Neural cell (in vitro differentiated cells): ENCODE data around the gene CSMD2. TPM values are rescaled to one million over a fixed set of nuclear protein-coding genes. Genes with fewer than 3 reads are reported as not detected.
A peak's percentile ranks its signal among the peaks of the same experiment; 100 is the strongest.

Experiments used
- H2AFZ ChIP-seq: fragments of 200-600, 300-800 bp; sonication (generic), shearing (Covaris generic); 2 replicates; pipeline ENCODE4 v1.6.0; 2014; ENCODE audit warnings: low read depth, mild to moderate bottlenecking, antibody characterized with exemption, low read length, moderate library complexity
- H3F3A ChIP-seq: fragments of 200-600 bp; shearing (Covaris generic); 2 replicates; pipeline ENCODE4 v1.6.1; 2016; ENCODE audit warnings: mild to moderate bottlenecking, moderate library complexity, mixed read lengths, antibody characterized with exemption, low read length; ENCODE audit not compliant: insufficient read depth, poor library complexity, severe bottlenecking
- H3K27ac ChIP-seq: fragments of 200-600, 300-800 bp; sonication (generic), shearing (Covaris generic); 2 replicates; pipeline ENCODE4 v1.5.1; 2014; ENCODE audit warnings: mild to moderate bottlenecking, low read length, moderate library complexity
- H3K27me3 ChIP-seq: fragments of 300-800, 200-600 bp; sonication (generic), shearing (Covaris generic); 2 replicates; pipeline ENCODE4 v1.6.0; 2014; ENCODE audit warnings: mild to moderate bottlenecking, low read depth, low read length, moderate library complexity; ENCODE audit not compliant: insufficient read depth
- H3K36me3 ChIP-seq: fragments of 300-800, 200-600 bp; sonication (generic), shearing (Covaris generic); 2 replicates; pipeline ENCODE4 v1.5.1; 2014; ENCODE audit warnings: mild to moderate bottlenecking, antibody characterized with exemption, low read length, moderate library complexity; ENCODE audit not compliant: insufficient read depth
- H3K4me2 ChIP-seq: fragments of 300-800, 200-600 bp; sonication (generic), shearing (Covaris generic); 2 replicates; pipeline ENCODE4 v1.6.0; 2014; ENCODE audit warnings: mild to moderate bottlenecking, low read length
- H3K4me3 ChIP-seq: fragments of 300-800, 200-600 bp; sonication (generic), shearing (Covaris generic); 2 replicates; pipeline ENCODE4 v1.5.1; 2014; ENCODE audit warnings: mild to moderate bottlenecking, low read length, moderate library complexity
- H3K79me2 ChIP-seq: fragments of 200-600 bp; shearing (Covaris generic); replicated peaks from 2 replicates; pipeline ENCODE4 v1.6.0; 2014; ENCODE audit warnings: mild to moderate bottlenecking, low read length, moderate library complexity; ENCODE audit not compliant: insufficient read depth
- H3K9ac ChIP-seq: fragments of 300-800, 200-600 bp; sonication (generic), shearing (Covaris generic); 2 replicates; pipeline ENCODE4 v1.6.1; 2016; ENCODE audit warnings: mild to moderate bottlenecking, low read length, mixed read lengths
- H3K9me2 ChIP-seq: fragments of 200-600 bp; shearing (Covaris generic); 2 replicates; pipeline ENCODE4 v1.6.1; 2016; ENCODE audit warnings: mild to moderate bottlenecking, low read length, mixed read lengths; ENCODE audit not compliant: insufficient read depth
- H3K9me3 ChIP-seq: fragments of 200-600, 300-800 bp; sonication (generic), shearing (Covaris generic); 2 replicates; pipeline ENCODE4 v1.6.1; 2016; ENCODE audit warnings: mild to moderate bottlenecking, mixed run types, low read length, moderate library complexity, mixed read lengths
- H4K20me1 ChIP-seq: fragments of 200-600 bp; shearing (Covaris generic); 2 replicates; pipeline ENCODE4 v1.6.1; 2016; ENCODE audit warnings: mild to moderate bottlenecking, mixed run types; ENCODE audit not compliant: insufficient read depth
- CTCF ChIP-seq: fragments of 450-650 bp; IDR thresholded peaks from 2 replicates; pipeline ENCODE4 v1.5.1; 2014; ENCODE audit warnings: antibody characterized with exemption, mild to moderate bottlenecking, moderate library complexity; ENCODE audit not compliant: poor library complexity, severe bottlenecking
- EP300 ChIP-seq: fragments of 450-650 bp; conservative IDR thresholded peaks from 2 replicates; pipeline ENCODE4 v1.6.1; 2014; ENCODE audit warnings: antibody characterized with exemption, mild to moderate bottlenecking, moderate library complexity; ENCODE audit not compliant: poor library complexity, severe bottlenecking
- EZH2 ChIP-seq: fragments of 200-600, 300-800 bp; shearing (Covaris generic), sonication (generic); IDR thresholded peaks from 2 replicates; pipeline ENCODE4 v1.6.1; 2014; ENCODE audit warnings: antibody characterized with exemption, low read length, borderline replicate concordance, mild to moderate bottlenecking; ENCODE audit not compliant: insufficient read depth, poor library complexity, severe bottlenecking
- MXI1 ChIP-seq: fragments of 450-650 bp; conservative IDR thresholded peaks from 2 replicates; pipeline ENCODE4 v1.6.1; 2014; ENCODE audit warnings: antibody characterized with exemption, mild to moderate bottlenecking; ENCODE audit not compliant: poor library complexity, severe bottlenecking
- POLR2AphosphoS5 ChIP-seq: IDR thresholded peaks from 2 replicates; pipeline ENCODE4 v1.6.1; 2012
- RAD21 ChIP-seq: fragments of 450-650 bp; conservative IDR thresholded peaks from 2 replicates; pipeline ENCODE4 v1.6.1; 2014; ENCODE audit warnings: antibody characterized with exemption, mild to moderate bottlenecking, moderate library complexity
- REST ChIP-seq: IDR thresholded peaks from 2 replicates; pipeline ENCODE4 v1.6.1; 2012; ENCODE audit warnings: borderline replicate concordance
- SMC3 ChIP-seq: fragments of 450-650 bp; conservative IDR thresholded peaks from 2 replicates; pipeline ENCODE4 v1.6.1; 2014; ENCODE audit warnings: antibody characterized with exemption, mild to moderate bottlenecking, moderate library complexity; ENCODE audit not compliant: poor library complexity
- TAF1 ChIP-seq: IDR thresholded peaks from 2 replicates; pipeline ENCODE4 v1.6.1; 2012; ENCODE audit warnings: low read depth
- polyA plus RNA-seq: library from polyadenylated mRNA; depleted of rRNA; stranded (reverse); fragments of >200 nt; gene quantifications from 2 replicates; pipeline ENCODE4 v1.2.3, GENCODE V29; 2014

The CSMD2 gene
- polyA plus RNA-seq, 1 donor from 2014 or later = 9.6 TPM

GRCh38 chr1:34165422-34165921, 442 bp upstream of the CSMD2 start:
- H3K9me3 ChIP-seq = no peaks in the 10 kb centered on the region
- peak overlapping the region; percentile 83 for H3K9ac ChIP-seq
- peak overlapping the region; percentile 63 for H3K4me2 ChIP-seq
- H3K27ac ChIP-seq = peak overlapping the region; percentile 58
- H3K27me3 ChIP-seq = peaks cover 44% of the 10 kb centered on the region
- H4K20me1 ChIP-seq = no peaks in the 10 kb centered on the region
- H3K79me2 ChIP-seq = no peaks in the 10 kb centered on the region
- H3F3A ChIP-seq = no peaks in the 10 kb centered on the region
- TF ChIP-seq TAF1 (no peak), POLR2AphosphoS5 (no peak), MXI1 (no peak), EP300 (no peak), REST (no peak), RAD21 (no peak), SMC3 (no peak), EZH2 (no peak), CTCF (no peak)
- no peaks in the 10 kb centered on the region for H3K36me3 ChIP-seq
- peak overlapping the region; percentile 43 for H2AFZ ChIP-seq
- peak overlapping the region; percentile 96 for H3K4me3 ChIP-seq
- H3K9me2 ChIP-seq = no peaks in the 10 kb centered on the region

- Histone ChIP-seq H3K9me2 (no peaks in the 10 kb centered on the region), H3K79me2 (no peaks in the 10 kb centered on the region), H2AFZ (peak overlapping the region; percentile 27), H3K9ac (peak overlapping the region; percentile 83), H3K36me3 (no peaks in the 10 kb centered on the region), H3K27ac (peak overlapping the region; percentile 58), H4K20me1 (no peaks in the 10 kb centered on the region), H3K4me3 (peak overlapping the region; percentile 96), H3K4me2 (peak overlapping the region; percentile 82), H3F3A (no peaks in the 10 kb centered on the region), H3K9me3 (no peaks in the 10 kb centered on the region), H3K27me3 (peaks cover 37% of the 10 kb centered on the region)
- TF ChIP-seq SMC3 (no peak), EZH2 (no peak), EP300 (no peak), CTCF (no peak), TAF1 (no peak)
Measured at GRCh38 chr1:34163792-34164731, 968 bp downstream of the CSMD2 start.
